Renal cortical epithelial cell (primary cell): ENCODE measurements around the gene TCP1. TPM values are rescaled to one million over a fixed set of nuclear protein-coding genes. Genes with fewer than 3 reads are reported as not detected.
A peak's percentile ranks its signal among the peaks of the same experiment; 100 is the strongest.
"Not testable (repeated sequence)": the region's sequence is repeated elsewhere in the genome, so short reads cannot be mapped to it uniquely, and the experiment has no call there.

ENCODE experiments used
- DNase-seq: peaks from one replicate; pipeline ENCODE4 v3.0.0-alpha.2; 2011; ENCODE audit warnings: low read depth
- total RNA-seq: library from RNA; depleted of rRNA; stranded (reverse); fragments of >200 nt; gene quantifications from 2 replicates; pipeline ENCODE4 v1.2.3, GENCODE V29; 2014

The TCP1 gene
- total RNA-seq, 1 donor from 2014 or later, result 309 TPM

DNA sequence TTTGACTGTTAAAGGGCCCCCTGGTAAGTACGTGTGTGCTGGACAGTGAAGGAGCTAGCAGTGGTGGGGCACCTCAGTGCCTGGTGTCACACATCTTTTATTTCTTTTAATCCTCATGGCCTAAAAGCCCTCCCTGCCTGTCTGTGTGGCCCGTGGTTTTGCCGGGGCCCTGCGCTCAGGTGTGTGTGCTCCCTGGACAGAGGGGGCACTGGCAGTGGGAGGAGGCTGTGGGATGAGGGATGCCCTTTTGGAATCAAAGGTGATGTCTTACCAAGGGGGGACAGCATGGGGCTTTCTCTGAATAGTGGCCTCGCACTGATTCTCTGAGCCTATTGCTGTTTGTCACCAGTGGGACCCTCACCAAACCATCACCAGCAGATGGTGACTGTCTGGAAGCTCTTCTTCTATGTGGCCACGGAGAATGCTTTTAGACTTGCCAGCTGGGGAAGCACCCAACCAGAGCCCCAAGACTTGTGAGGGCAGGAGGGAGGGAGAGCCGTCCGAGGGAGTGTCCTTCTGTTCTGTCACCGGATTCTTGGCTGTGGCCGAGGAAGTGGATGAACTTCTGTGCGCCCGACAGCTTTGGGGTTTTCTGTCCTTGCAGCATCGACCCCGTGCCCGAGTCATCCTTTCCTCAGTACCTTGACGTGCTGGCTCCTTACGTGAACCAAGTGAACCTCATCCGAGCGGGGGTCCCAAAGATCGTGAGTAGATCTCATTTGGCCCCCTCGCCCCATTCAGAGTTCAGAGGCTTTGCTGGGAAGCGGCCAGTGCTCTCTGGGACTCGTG, 28.7 kb upstream of the TCP1 start:
- no peak for DNase-seq

- not testable (repeated sequence) for DNase-seq
Measured at GRCh38 chr6:159816775-159817174, 27.4 kb upstream of the TCP1 start.

DNA sequence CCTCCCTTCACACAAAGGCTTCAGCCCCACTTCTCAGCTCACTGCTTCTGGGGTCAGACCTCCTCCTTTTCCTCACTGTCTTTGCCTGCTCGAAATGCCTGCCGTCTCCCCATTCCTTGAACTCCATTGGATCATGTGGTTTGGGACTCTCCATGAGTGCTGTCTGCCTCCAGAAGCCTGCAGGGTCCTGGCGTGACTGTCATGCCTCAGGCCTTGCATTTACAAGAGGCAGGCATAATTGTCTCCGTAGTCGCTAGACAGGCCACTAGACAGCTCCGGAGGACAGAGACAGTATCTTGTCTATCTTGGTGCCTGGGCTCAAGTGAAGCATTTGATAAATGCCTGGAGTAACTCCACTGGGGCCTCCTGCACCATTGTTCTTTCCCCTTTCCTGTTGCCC, 26.0 kb upstream of the TCP1 start:
- DNase-seq, result no peak

DNA sequence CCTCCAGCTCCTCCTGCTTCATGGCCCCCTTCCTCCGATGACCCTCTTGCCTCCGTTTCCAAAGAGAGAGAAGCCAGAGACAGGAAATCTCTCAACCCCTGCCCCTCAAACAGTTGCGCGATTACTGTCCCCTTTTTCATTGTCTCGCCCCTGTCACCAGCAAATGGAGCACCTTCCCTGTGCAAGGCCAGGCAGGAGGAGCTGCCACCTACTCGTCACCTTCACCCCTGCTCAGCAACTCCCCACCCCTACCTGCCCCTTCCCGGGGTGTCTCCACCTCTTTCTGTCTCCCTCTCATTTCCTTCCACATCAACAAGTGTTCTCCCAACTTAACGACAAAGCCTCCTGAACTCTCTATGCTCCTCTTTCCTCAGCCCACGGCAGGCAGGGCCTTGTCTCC, 24.4 kb upstream of the TCP1 start:
- DNase-seq, result no peak

DNA sequence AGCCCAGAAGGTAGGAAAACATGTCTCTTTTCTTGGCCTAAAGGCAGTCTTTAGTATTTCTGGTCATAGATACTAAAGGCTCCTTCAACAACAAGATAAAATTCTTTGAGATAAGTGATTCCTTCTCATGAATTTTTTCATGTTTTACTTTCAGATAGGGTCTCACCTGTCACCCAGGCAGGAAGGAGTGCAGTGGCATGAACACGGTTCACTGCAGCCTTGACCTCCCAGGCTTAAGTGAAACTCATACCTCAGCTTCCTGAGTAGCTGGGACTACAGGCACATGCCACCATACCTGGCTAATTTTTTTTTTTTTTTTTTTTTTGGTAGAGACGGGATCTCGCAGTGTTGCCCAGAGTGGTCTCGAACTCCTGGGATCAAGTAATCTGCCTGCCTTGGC, 19.7 kb upstream of the TCP1 start:
- no peak for DNase-seq

- DNase-seq, result no peak
Measured at GRCh38 chr6:159808647-159809046, 19.2 kb upstream of the TCP1 start.

DNA sequence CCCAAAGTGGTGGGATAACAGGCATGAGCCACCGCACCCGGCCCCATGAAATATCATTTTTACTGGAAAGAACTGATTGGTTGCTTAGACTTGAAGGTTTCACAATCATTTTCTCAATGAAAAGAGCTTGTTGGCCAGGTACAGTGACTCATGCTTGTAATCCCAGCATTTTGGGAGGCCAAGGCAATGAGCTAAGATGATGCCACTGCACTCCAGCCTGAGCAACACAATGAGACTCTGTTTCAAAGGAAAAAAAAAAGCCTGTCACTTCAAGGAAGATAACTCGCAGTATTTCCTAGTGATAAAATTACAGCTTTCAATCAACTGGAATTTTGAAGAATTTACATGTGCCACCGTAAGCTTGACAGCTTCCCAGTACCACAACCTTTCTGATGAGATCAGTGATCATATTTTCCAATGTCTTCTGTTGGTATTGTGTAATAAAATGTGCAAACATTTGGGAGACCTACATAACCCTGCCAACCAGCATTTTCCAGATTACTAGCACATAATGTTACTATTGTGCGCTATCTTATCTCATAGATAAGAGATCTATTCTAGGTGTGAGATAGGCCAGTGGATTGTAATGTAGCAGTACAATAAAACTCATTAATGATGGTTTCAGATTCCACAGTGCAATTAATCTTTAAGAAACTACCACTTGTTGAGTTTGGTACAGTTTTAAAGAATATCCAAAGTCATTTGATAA, 17.9 kb upstream of the TCP1 start:
- peak; percentile 28 for DNase-seq

GRCh38 chr6:159806021-159806458, 16.6 kb upstream of the TCP1 start:
- peak; percentile 68 for DNase-seq

- no peak for DNase-seq
Measured at GRCh38 chr6:159805440-159806020, 16.1 kb upstream of the TCP1 start.

DNA sequence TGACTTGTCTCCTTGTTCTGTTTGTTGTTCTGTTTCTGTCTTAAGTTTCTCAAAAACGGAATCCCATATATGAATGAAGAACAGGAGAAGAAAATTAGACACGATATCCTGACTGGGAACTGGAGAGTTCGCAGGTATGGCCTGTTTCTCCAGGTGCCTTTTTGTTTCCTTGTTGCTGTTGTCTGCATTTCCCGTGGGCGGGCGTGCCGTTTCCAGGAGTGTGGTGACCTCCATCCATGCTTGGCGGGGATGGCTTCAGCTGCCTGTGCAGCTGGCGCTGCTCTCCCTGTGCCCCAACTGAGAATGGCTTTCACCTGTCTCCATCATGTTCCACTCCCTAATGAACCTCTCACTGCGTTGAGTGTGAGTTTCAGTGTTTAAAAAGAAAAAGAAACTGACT, 15.1 kb upstream of the TCP1 start:
- no peak for DNase-seq

DNA sequence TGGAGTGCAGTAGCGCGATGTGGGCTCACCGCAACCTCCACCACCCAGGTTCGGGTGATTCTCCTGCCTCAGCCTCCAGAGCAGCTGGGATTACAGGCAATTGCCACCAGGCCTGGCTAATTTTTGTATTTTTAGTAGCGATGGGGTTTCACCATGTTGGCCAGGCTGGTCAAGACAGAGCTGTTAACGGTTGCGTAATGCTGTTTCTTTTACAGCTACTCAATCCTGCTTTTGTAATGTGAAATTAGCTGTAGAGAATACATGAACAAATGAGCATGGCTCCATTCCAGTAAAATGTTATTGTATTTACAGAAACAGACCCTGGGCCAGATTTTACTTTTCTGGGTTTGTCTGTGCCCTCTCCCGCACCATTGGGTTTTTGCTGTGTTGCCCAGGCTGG, 12.5 kb upstream of the TCP1 start:
- no peak for DNase-seq

- no peak for DNase-seq
Measured at GRCh38 chr6:159800141-159800865, 10.9 kb upstream of the TCP1 start, which contains the start of gene PNLDC1. TSS of gene PNLDC1 (plus strand) at chr6:159800276. CDS start at chr6:159800308, 32 bp downstream.

DNA sequence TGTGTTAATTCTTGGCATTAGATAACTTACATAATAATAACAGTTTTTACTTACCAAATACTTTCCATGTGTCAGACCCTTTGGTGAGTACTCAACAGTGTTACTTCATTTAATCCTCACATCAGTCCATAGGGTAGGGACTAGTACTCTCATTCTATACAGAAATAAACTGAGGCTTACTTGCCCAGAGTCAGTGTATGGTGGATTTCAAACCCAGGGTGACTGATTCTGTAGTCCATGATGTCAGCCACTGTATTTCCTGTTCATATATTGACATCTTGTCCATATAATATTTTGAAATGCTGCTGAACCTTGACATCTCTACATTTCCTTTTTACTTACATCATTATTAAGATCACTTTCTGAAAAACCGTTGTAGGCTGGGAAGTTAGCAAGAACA, 8.2 kb upstream of the TCP1 start:
- DNase-seq, result no peak

- DNase-seq, result not testable (repeated sequence)
Measured at GRCh38 chr6:159794976-159795375, 5.6 kb upstream of the TCP1 start.

- DNase-seq, result no peak
Measured at GRCh38 chr6:159790956-159791598, 1.7 kb upstream of the TCP1 start.

DNA sequence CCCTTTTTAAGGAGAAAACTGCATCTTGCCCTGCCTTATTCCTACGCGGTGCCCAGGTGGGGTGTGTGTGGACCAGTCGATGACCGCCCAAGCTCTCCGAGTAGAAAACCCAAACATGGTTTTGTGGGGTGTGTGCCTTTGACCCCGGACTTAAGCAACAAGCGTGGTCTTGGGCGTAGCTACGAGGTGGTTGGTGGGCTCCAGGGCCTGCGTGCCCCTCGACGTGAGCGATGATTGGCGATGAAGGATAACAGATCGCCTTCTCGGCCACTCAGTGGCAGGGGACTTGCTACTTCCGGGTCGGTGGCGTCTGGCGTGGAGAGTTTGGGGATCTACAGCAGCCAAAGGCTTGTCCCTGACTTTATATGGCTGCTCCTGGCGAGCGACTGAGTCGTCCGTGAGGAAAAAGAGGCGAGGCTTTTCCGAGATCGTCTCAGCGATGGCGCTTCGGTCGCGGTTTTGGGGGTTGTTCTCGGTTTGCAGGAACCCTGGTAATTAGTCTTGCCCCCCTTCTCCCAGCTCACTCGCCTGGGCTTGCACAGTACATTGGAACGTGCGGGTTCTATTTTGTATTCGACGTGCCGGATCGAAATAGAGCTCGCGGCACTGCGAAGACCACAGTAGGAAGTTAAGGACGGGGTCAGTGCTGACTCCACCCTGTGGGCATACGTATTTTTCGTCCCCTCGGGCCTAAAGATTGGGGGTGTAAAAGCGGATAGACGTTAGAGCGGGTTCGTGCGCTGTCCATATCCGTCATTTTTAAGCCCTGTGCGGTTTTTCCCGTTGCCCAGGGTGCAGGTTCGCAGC, 950 bp upstream of the TCP1 start, which contains the start of gene MRPL18:
Gene MRPL18, plus strand, starts transcription at position 319 of the 807 bp plus-strand sequence. Its CDS starts 121 bp downstream, at position 440.
- peak; percentile 96 for DNase-seq

DNA sequence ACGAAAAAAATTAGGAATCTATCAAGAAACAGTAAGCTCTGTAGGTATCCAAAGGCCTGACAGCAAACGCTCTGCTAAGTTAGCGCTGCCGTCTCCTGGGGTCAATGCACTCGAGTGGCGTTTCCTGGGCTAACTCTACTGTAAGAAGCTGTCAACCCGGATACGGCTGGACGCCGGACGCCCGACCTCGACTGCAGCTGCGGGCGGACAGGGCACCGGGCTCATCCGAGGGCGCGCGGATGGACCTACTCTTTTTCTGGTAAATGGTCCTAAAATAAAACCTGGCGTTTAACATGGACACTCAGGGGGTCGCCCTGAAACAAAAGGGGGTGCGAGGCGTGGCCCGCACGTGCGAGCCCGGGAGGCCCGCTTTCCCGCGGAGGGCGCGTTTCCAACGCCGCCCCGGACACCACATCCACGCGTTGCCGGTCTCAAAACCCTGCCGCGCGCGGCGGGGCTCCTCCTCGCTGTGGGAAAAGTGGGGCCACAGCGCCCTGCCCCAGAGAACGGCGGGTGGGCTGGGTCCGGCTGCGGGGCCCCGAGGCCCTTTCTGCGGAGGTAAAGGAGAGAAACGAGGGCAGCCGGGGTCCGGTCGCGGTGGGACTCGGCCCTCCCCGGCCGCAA, 537 bp downstream of the TCP1 start:
- DNase-seq, result peak; percentile 32

GRCh38 chr6:159788276-159788675, 1.1 kb downstream of the TCP1 start:
- DNase-seq, result no peak

DNA sequence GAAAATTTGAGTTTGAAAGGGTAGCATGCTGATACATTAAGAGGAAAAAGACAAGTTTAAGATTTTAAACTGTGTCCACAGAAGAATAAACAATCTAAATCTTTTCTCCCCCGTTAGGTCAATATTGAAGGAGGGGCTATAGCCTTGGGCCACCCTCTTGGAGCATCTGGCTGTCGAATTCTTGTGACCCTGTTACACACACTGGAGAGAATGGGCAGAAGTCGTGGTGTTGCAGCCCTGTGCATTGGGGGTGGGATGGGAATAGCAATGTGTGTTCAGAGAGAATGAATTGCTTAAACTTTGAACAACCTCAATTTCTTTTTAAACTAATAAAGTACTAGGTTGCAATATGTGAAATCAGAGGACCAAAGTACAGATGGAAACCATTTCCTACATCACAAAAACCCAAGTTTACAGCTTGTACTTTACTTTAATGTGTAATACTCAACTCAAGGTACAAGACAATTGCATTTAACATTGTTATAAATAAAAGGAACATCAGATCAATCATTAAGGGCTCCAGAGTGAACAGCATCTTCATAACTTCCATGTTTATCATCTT, 10.8 kb downstream of the TCP1 start:
- DNase-seq, result no peak

GRCh38 chr6:159778131-159778530, 11.3 kb downstream of the TCP1 start:
- DNase-seq, result no peak
